Cardiac fibroblast (primary cell): ENCODE data around the gene INTS11.

ENCODE experiments used
- DNase-seq, 2 donors: peaks; one replicate each; pipeline versions ENCODE4 v3.0.0 to v3.0.0-alpha.2; 2010; ENCODE audit warnings: low read depth in 2 of 2
- H3K4me3 ChIP-seq, 2 donors: replicated peaks in 1 of 2; 1 replicate in 1 of 2; 2 replicates in 1 of 2; pipeline ENCODE4 v1.5.1; 2011; ENCODE audit warnings: low read depth in 2 of 2, low read length in 2 of 2, mild to moderate bottlenecking in 2 of 2, moderate library complexity in 1 of 2
- CTCF ChIP-seq: IDR thresholded peaks from one replicate; pipeline ENCODE4 v1.5.1; 2011; ENCODE audit warnings: low read depth, mild to moderate bottlenecking, low read length, inconsistent platforms

Gene INTS11

GRCh38 chr1:1311107-1312104, 13.1 kb downstream of the INTS11 start:
- DNase-seq = no peak
- TF ChIP-seq CTCF = no peak
- H3K4me3 ChIP-seq = no peak overlapping the region

- no peak overlapping the region for H3K4me3 ChIP-seq
- no peak for TF ChIP-seq CTCF
- DNase-seq = no peak
Measured at GRCh38 chr1:1310476-1311053, 13.9 kb downstream of the INTS11 start.

GRCh38 chr1:1310109-1310385, 14.4 kb downstream of the INTS11 start:
- H3K4me3 ChIP-seq = no peak overlapping the region
- no peak for TF ChIP-seq CTCF
- DNase-seq = no peak

GRCh38 chr1:1309251-1310108, 15.0 kb downstream of the INTS11 start:
- TF ChIP-seq CTCF = no peak
- DNase-seq = no peak
- peak overlapping the region; percentile 55 to 76 for H3K4me3 ChIP-seq

- H3K4me3 ChIP-seq = peak overlapping the region; percentile 55 to 76
- TF ChIP-seq CTCF = no peak
- DNase-seq = no peak
Measured at GRCh38 chr1:1308756-1309250, 15.7 kb downstream of the INTS11 start.

- no peak for TF ChIP-seq CTCF
- H3K4me3 ChIP-seq = peak within 1 kb of the TSS; percentile 61 to 79
- DNase-seq = peak; percentile 94 to 96
Measured at GRCh38 chr1:1307923-1308755, 16.3 kb downstream of the INTS11 start, which contains the start of the genes ACAP3 and PUSL1. TSS of gene ACAP3 (minus strand) at chr1:1307930. CDS start at chr1:1307815, 115 bp downstream. TSS of gene PUSL1 (plus strand) at chr1:1308597. CDS start at chr1:1308644, 47 bp downstream.
